AG20443 (cell line): ENCODE measurements around the gene NHS.
A peak's percentile ranks its signal among the peaks of the same experiment; 100 is the strongest.

ENCODE experiments used
- DNase-seq: peaks from one replicate; pipeline ENCODE4 v3.0.0; 2012; ENCODE audit warnings: low spot score, mixed read lengths

The NHS gene

DNA sequence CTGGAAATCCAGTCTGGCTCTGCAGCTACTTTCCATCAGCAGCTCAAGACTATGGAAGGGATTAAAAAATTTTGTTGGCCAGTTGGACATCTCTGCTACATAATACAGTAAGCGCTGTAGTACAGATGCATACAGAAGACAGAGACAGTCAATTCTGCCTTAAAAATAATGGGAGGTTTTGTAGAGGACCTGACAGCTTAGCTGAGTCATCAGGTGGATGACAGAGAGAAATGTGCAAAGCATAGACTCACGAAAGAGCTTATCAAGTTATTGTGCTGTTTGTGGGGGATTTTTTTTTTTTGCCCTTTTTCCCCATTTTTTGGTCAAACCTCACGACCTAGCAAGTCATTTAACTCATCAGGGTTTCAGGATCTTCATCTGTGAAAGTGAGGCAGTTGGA is 213.3 kb downstream of the NHS start:
- no peak for DNase-seq

DNA sequence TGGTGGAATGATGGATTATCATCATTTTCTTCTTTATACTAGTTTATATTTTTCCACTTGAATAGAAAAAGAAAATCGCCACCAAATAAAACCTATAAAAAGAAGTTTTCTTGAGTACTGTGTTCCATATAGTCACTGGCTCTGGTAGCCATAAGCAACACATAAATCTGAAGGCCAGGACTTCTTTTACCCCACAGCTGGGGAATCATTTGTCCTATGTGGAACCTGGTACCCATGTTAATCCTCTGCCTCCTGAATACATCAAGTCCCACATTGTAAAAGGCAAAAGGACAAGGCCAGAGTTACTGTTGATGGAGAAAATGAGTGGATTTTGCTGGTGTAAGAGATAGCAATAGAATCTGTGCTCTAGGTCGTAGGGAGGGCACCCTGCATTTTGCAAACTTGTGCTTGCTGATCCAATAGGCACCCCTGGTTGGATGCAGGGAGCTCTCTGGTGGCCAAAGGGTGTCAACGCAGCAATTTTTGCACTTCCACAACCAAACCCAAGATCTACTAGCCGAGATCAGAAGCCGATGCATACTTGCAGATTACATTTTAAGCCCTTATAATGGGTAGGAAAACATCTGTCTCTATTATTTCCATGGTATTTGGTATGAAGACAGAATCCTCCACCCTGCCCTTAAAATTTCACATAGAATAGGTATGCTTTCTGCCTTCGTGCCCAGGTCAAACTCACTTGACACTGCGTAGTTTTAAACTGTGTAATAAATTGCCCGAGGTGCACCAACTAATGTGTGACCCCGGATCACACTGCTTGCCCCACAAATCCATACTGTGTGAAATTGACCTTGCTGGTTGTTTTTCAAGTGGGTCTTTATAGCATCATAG is 216.1 kb downstream of the NHS start:
- peak; percentile 54 for DNase-seq

DNA sequence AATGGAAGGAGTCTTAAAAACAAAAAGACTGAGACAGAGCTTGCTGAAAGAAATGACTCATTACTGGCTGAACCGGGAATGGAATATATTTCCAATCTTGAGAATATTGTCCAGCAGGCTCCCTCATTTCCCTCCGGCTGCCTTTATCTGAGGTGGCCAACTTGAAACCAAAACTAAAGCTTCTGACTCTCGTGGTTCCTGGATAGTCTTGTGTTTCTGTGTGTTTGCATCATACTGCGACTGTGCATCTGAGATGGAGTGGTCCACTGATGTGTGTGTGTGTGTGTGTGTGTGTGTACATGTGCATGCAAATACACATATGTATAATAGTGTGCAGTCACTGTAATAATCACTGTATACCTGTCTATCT is 216.7 kb downstream of the NHS start:
- peak; percentile 45 for DNase-seq

DNA sequence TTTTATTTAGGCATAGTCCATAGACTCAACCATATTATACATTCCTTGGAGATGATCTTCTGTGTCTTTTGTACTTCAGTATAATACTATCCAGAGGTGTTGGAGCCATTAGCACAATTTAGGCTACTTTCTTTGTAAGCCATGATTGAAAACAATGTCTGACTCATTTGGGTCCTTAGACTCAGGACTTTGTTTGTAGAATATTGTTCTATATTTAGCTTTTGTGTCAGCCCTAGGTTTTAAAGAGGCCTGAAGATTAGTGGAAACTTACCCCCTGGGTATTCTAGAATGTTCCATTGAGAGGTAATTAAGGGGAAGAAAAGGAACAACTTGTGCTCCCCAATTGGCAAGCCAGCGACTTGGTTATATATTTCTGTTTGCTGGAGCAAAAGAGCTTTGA is 217.1 kb downstream of the NHS start:
- no peak for DNase-seq

DNA sequence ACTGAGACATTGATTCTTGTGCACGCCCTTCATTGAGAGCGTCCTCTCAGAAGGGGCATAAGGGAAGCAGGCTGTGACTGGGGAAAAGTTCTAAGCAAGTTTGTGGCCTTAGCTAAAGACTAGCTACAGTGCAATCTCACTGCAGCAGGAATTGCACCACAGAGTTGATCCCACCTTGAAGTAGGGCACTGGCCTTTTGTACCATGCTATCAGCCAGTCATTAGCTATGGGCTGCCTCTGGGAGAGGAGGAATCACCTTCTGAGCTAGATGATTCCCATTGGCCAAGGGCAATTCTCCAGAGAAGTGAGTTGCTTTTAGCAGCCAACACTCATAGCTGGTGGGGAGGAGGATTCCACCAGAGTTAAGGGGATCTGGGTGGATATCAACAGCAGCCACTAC is 219.7 kb downstream of the NHS start:
- DNase-seq: no peak

DNA sequence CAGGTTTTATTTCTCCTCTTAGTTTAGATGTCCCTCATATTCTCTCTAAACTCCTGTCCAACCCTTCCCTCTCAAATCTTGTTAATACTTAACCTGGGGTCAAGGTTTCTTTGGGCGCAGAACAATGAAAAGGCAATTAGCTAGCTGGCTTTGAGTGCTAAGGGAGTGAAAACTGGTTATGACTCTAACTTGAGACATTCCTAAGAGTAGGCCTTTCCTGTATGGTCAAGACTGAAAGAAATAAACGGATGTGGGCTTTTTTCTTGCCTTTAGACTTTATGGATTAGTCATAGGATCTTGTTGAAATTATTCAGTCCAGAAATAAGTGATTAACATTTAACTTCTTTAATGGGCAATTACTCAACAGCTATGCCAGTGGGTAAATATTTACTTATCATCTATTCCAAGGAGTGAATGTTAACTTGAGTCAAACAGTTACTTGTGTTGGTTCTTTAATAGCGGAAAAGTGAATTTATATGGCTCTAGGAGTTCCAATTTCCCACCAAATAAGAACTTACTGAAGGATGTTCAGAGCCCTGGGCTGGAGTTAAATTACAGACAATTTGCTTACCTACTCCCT is 220.5 kb downstream of the NHS start:
- no peak for DNase-seq

DNA sequence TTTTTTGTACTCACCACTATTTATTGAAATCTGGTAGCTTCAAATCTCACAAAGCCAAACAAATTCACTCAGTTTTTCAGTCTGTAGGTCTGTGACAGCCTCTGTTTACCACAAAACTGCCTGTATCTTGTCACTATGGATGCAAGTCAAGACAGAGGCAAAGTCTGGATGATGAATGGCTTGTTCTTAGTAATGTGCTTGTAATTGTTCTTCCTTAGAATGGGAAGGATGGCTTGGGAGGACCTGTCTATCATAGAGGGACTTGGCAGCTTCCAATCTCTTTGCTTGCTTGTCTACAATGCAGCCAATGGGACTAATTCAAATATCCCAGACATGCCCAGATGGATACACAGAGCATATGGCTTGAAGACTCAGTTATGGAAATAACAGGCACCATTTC is 221.1 kb downstream of the NHS start:
- DNase-seq: no peak

DNA sequence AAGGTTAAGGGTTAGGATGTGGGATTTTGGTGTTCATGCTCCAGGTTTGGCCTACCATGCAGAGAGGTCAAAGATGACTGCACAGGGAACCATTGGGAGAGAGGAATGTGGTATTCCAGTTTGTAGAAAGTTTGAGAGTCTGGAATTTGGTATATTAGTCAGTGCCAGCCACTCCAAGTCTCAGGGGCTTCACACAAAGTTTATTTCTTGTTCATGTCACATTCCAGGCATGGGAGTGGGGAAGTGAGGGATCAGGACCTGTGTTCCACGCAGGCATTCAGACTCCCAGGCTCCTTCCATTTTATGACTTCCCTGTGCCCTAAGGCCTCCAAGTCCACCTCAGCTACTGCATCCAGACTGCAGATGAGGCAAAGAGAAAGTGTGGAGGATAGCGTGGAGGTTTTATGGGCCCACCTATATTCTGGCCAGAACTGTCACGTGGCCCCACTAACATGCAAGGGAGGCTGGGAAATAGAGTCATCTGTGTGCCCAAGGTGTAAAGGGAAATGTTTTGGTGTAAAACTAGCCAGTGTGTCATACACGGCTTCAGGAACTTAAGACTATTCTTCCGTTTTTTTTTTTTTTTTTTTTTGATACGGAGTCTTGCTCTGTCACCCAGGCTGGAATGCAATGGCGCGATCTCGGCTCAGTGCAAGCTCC is 221.7 kb downstream of the NHS start:
- DNase-seq: no peak

DNA sequence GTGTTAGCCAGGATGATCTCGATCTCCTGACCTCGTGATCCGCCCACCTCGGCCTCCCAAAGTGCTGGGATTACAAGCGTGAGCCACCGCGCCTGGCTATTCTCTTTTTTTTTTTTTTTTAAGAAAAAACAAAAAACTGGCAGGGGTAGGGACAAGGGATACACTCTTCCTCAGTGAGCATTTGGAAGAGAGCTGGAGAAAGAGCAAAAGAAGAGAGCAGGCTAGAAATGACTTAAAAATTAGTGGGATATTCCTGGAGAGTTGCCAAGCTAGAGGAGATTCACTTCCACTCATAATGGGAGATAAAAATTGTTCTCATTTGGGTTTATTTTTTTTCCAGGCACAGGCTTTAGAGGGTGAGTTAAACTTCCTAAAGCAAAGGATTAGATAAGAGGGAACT is 222.3 kb downstream of the NHS start:
- DNase-seq: no peak

DNA sequence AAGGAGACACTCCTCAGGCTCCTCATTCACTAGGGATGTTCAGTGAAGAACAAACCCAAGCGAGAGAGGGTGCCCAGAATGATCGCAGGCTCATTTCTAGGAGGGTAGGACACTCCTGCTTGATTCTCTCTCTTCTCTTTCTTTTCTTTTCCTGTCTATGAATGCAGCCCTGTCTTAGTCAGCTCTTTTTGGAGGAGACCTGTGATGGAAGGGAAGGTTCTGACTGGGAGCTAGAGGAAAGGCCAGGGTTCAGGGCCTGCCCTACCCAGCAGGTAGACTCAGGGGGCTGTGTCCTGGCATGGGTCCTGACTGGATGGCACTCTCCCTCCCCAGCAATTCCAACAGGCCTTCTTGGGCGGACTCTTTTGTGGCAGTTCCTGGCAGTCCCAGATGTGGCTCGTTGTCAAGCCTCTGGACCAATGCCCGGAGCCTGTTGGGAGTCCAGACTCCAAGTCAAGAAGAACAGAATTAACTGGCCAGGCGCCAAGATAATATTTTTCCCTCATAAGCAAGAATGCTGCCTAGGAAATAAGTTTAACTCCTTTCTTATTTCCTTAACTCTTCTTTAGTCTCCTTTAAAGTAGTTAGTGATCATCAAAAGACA is 222.9 kb downstream of the NHS start:
- no peak for DNase-seq

DNA sequence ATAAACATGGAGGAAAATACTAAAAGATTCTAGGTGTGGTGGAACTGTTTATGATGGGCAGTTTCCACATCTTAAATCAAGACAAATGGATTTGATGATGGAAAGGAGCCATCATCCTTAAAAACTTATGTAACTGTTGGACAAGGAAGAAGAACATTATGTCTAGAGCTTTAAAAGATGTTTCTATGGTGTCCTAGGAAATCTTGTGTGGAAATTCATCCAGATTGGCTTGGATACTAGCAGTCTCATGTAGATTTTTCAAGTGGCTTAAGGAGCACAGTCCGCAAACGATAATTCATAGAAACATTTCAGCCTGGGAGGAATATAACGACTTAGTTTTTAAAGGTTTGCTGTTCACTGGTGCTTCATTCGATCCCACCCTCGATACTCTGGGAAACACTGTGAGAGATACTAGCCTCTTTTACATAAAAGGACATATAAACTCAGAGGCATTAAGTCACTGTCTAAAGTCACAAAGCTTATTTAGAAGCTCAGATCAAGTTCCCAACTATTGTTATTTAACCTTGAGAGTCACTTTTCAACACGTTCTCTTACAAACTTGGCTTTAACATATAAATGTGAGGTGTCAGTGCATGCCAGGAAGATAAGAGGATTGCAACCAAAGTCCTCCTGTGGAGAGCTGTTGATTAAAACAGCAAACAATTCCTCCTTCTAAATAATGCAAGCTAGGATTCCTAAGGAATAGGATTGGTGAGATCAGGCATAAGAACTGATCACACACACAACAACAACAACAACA is 226.6 kb downstream of the NHS start:
- no peak for DNase-seq

DNA sequence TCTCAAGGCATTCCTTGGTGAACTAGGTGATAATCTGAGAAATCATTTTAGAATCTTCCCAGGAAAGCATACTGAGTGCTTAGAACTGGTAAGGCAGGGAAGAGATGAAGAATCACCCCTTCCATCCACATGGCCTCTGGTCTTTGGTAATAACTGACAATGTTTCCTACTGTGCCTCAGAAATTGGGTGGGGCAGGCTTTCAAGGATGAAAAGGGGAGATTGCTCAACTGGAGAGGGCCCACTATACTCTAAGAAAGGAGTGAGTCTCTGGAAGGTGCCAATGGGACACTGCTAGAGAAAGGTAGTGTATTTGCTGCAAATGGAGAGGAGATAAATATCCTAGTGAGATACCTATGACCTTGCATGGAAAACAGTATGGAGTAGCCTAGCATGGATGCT is 227.2 kb downstream of the NHS start:
- no peak for DNase-seq

DNA sequence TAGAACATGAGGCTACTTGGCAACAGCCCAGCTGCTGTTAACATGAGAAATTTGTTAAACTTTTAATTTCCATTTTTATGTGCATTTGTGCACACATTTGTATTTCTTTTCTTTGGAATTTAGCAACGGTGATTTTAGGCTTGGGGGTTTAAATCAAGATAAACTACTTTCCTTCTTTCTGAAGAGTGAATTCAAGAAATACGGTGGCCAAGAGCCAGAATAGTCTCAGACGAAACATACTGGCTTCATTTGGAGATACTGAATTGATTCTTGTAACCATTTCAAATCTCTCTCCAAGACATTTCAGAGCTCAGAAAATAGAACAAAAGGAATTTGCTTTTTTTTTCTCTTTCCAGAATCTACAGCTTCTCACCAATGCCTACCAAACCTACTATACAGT is 228.2 kb downstream of the NHS start:
- DNase-seq: no peak

DNA sequence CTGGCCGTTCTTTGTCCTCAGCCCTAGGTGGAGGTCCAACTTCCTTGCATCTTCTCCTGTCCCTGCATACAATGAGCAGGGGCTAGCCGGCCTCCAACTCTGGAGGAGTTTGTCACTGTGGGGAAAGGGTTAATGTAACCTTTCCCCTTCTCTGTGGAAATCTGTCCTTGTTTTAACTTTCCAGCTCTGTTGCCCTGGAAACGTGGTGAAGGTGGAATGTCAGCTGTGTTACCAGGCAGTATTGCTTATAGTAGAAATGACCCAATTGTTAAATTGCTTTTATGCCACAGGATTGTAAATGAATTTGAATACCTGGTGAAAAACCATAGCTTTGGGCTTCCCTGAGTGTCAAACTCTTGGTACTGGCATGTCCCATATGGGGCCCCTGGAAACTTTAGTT is 230.7 kb downstream of the NHS start:
- DNase-seq: peak; percentile 24

DNA sequence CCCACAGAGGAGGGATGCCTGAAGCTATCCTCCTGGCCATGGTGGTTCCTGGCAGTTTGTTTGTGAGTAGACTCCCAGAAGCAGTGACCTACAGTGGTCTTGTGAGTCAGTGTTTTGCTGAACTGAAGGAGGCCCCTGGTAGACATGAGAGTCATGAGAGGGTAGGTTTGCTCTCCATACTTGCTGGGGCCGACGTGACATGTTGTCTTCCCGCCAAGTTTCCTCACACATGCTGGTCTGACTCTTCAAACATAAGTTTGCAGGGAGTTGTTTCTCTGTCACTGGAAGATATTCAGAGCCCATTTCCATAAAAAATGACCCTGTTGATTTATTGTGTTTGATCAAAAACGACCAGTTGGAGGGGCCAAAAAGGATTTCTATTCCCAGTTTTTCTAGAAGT is 231.2 kb downstream of the NHS start:
- no peak for DNase-seq

DNA sequence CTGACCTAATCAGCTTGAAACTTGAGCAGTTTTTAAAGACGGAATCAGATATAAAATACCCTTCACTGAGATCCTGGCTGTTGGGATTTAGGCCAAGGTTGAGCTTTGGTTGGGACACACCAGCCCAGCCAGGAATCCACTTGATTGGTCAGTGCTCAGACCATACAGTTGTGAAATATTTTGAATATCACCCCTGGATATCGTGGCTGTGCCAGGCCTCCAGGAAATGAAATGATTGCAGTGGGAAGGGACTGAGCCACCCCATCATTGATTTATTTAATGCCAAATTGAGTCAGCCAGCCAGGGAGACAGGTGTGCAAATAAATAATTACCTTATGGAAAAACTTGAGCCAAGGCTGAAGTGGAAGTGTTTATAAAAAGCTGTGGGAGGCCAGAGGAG is 233.9 kb downstream of the NHS start:
- no peak for DNase-seq

DNA sequence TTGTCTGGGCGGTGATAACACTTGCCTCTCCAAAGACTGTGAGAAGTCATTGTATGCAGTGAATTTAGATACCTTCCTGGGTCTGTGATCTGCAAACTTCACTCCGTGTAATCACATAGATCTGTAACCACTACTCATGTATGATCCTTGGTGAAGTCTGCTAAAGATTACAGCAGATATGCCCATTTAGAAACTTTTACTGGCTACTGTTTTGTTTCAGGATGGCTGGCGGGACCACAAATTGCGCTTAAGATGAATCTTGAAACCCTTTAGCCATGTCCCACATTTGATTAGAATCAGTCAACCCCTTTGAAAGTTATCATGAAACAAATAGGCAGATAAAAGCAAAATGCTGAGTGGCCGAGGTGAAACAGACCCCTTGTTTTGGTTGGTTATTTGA is 235.8 kb downstream of the NHS start:
- DNase-seq: no peak

DNA sequence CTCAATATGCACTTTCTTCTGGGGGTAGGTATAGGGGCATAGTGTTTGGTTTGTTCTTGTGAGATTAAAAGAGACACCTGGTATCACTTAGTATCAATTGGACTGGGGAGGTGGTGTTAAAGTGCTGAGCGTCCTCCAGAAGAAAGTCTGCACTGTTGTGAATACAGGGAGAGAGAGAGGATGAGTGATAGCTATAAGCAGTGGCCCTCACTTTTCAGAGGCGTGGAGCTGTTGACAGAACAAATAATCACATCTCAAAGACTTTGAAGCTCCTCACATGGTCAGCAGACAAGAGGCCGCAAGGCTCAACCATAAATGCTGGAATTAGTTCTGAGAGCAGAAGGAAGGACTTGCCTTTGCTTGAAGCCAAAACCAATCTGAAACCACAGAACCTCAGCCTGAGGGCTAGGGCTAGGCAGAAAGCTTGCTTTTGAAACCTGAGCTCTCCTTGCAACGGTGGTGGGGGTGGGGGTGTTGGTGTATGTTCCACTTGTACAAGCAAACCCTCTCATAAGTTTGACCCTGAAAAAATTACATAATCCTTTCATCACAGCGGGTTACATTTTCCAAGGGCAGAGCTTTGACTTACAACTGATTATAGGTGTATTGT is 239.1 kb downstream of the NHS start:
- DNase-seq: no peak

DNA sequence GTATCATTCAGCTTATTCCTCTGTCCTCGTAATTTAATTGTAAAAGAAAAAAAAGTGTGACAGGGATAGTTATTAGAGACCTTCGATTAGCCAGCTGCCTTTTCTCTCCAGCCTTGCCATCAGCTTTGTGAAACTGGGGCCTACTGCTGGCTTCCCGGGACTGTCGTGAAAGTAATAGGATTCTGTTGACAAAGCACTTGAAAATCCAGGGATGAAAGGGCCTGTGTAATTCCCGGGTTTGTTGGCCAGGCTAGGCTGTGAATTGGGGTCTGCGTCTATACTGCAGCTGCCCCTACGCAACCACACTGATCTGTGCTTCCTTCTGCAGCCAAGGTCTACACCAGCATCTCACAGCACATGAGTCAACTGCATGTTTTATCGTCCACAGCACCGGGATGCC is 241.9 kb downstream of the NHS start:
- DNase-seq: no peak

DNA sequence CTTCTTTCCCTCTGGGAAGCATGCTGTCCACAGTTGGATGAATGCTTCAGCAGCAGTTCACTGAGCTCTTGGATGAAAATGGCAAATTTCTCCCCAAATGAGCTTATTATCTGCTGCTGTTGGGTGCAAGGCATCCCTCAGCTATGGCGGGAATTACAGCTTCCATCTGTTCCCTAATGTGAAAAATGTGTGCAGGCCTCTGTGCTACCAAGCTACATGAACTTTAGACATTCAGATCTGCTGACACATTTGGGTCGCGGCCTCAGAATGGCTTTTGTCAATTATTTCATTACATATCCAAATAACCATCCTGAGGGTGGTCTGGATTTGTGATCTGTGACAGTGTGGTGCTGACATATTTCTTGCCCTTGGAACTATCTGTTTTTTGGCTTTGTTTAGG is 242.8 kb downstream of the NHS start:
- DNase-seq: peak; percentile 23

DNA sequence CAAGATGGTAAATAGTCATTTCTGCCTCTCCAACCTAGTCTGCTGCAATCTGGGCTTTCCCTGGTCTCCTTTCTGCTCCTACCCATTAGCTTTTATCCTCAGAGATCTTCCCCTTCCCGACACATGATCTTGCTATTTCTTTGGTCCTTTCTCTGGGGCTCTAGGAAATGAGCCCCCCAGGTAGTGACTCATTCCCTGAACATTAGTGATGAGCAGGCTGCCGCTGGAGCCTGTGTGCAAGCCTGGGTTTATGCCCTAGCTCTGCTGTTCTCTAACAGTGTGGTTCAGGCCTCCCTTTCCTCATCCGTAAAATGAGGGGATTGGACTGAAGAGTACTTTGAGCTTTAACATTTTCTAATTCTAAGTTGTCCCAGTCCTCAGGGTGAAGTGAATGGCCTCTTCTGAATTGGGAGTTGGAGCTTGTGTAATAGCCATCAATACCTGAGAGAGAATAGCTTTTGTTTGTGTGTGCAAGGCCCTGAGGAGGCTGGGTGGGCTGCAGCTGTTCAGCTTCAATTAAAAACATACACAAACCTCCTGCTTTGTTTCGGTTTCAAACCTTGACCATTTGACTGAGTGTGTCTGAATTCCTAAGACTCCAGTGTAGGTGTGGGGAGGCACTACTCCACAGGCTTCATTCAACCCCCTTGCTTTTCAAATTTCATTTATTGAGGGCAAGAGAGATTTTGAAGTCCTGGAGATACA is 246.7 kb downstream of the NHS start:
- no peak for DNase-seq
